Sigmoid colon (tissue), 7 donors: ENCODE measurements around the gene ACTR6. TPM values are rescaled to one million over a fixed set of nuclear protein-coding genes. Genes with fewer than 3 reads are reported as not detected.

Source experiments
- DNase-seq: peaks from one replicate; pipeline ENCODE4 v3.0.0-alpha.2; 2019
- H3K27ac ChIP-seq, 4 donors: fragments of 200-600 bp; sonication (generic); one replicate each; pipeline ENCODE4 v1.5.1; 2016 to 2019; ENCODE audit warnings: mild to moderate bottlenecking in 1 of 4
- H3K27me3 ChIP-seq, 3 donors: fragments of 200-600 bp; sonication (generic); one replicate each; pipeline ENCODE4 v1.5.1; 2019; ENCODE audit warnings: mild to moderate bottlenecking in 1 of 3
- H3K36me3 ChIP-seq, 4 donors: fragments of 200-600 bp; sonication (generic); one replicate each; pipeline ENCODE4 v1.5.1; 2016 to 2019
- H3K4me1 ChIP-seq, 4 donors: fragments of 200-600 bp; sonication (generic); one replicate each; pipeline ENCODE4 v1.5.1; 2017 to 2019
- H3K4me3 ChIP-seq, 4 donors: fragments of 200-600 bp; sonication (generic); one replicate each; pipeline ENCODE4 v1.5.1; 2017 to 2019; ENCODE audit warnings: mild to moderate bottlenecking in 2 of 4, moderate library complexity in 1 of 4
- H3K9me3 ChIP-seq, 4 donors: fragments of 200-600 bp in 3 of 4; sonication (generic) in 3 of 4; one replicate each; pipeline versions ENCODE4 v1.5.1 to v1.6.1; 2013 to 2019
- CTCF ChIP-seq, 4 experiments: fragments of 450-650 bp in 3 of 4; fragments of 200-600 bp in 1 of 4; IDR thresholded peaks; one replicate each; pipeline ENCODE4 v1.5.1; 2016 to 2019; ENCODE audit warnings: antibody characterized with exemption in 4 of 4, mild to moderate bottlenecking in 3 of 4, moderate library complexity in 2 of 4
- EP300 ChIP-seq, 4 donors: sonication (generic); formaldehyde crosslinking; IDR thresholded peaks; one replicate each; pipeline ENCODE4 v1.6.1; 2017; ENCODE audit warnings: antibody characterized with exemption in 4 of 4
- POLR2A ChIP-seq, 2 donors: fragments of 450-650 bp; IDR thresholded peaks; one replicate each; pipeline ENCODE4 v1.6.1; 2016; ENCODE audit warnings: antibody characterized with exemption in 2 of 2, mild to moderate bottlenecking in 2 of 2, moderate library complexity in 2 of 2
- POLR2AphosphoS5 ChIP-seq, 4 donors: sonication (generic); formaldehyde crosslinking; IDR thresholded peaks; one replicate each; pipeline ENCODE4 v1.6.1; 2017; ENCODE audit warnings: antibody characterized with exemption in 4 of 4
- WGBS, 2 donors: extraction: QIAGEN DNeasy Blood & Tissue Kit; methylation state at CpG; one replicate each; pipeline ENCODE4 v1.1.7; 2013; 5-methylcytosine and 5-hydroxymethylcytosine counted together
- intact Hi-C: fragments of 100-400 bp; cut with DNase I; formaldehyde crosslinking; loops from one replicate; pipeline ENCODE4 v1.15.1; 2023
- polyA plus RNA-seq, 3 donors: library from polyadenylated mRNA; stranded (reverse); fragments of 200-250 nt; gene quantifications; one replicate each; pipeline ENCODE4 v1.2.3, GENCODE V29; 2013
- total RNA-seq, 4 donors: library from RNA; depleted of rRNA; stranded (reverse); fragments of >200 nt; gene quantifications; one replicate each; pipeline ENCODE4 v1.1.0, GENCODE V29; 2016
- donor health status: healthy with polysubstance abuse.
- donor health status: Bipolar disorder and iron deficiency.
- donor health status: healthy.

The ACTR6 gene
- total and polyA plus RNA-seq, 7 donors = 9.1 to 37.5 (median 24.2) TPM

DNA sequence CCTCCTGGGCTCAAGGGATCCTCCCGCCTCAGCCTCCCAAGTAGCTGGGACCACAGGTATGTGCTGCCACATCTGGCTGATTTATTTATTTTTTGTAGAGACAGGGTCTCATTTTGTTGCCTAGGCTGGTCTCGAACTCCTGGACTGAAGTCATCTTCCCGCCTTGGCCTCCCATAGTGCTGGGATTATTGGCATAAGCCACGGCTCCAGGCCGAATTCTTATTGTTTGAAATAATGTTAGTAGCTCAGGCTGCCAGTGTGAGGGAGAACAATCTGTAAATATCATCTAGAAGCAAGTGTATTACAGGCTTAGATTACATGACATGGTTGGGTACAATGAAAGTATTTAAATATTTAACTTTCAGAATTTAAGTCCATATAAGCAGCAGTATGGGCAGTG lies 8.2 kb downstream of the ACTR6 start:
- Histone ChIP-seq H3K36me3 (peaks cover 7 to 88% (median 31%) of the 10 kb centered on the region in 4 donors), H3K27me3 (no peaks in the 10 kb centered on the region), H3K27ac (no peak overlapping the region), H3K9me3 (no peaks in the 10 kb centered on the region), H3K4me1 (no peaks in the 10 kb centered on the region), H3K4me3 (no peak overlapping the region)
- DNase-seq = no peak
- no peak for TF ChIP-seq CTCF (IDR thresholded peaks at IDR 0.05)
- intact Hi-C loops = loop anchor here (10.0 kb wide), 1 partner anchor 134 kb away; no protein-coding TSS in a partner anchor
- WGBS, 2 donors = 95% methylated on average over 5 of the region's 5 CpGs

DNA sequence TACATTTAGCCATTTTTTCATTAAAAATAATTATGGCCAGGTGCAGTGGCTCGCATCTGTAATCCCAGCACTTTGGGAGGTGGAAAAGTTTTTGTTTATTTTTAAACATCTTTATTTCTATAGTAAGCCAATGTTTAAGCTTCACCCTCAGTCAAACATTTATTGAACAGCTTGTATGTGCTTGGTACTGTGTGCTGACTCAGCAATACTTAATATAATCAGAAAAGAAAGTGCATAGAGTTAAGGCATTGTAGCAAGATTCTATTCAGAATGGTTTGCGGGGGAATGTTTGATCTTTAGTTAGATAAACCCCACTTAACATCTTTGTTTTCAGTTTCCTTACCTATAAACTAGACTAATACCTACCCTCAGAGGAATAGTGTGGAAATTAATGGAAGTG lies 11.1 kb downstream of the ACTR6 start:
- no peak overlapping the region for H3K27ac ChIP-seq
- DNase-seq = no peak
- H3K27me3 ChIP-seq = no peaks in the 10 kb centered on the region
- intact Hi-C loops = no loop called here
- 97% methylated on average over 2 of the region's 2 CpGs for WGBS, 2 donors
- no peaks in the 10 kb centered on the region for H3K4me1 ChIP-seq
- H3K4me3 ChIP-seq = no peak overlapping the region
- no peaks in the 10 kb centered on the region for H3K9me3 ChIP-seq
- peaks cover 7 to 94% (median 27%) of the 10 kb centered on the region in 4 donors for H3K36me3 ChIP-seq
- no peak for TF ChIP-seq EP300 (IDR thresholded peaks at IDR 0.05)
- no peak for TF ChIP-seq POLR2A (IDR thresholded peaks at IDR 0.05)
- no peak for TF ChIP-seq POLR2AphosphoS5 (IDR thresholded peaks at IDR 0.05)
- TF ChIP-seq CTCF (IDR thresholded peaks at IDR 0.05) = no peak

- H3K27me3 ChIP-seq = no peaks in the 10 kb centered on the region
- no peaks in the 10 kb centered on the region for H3K4me1 ChIP-seq
- H3K9me3 ChIP-seq = no peaks in the 10 kb centered on the region
- DNase-seq = no peak
- TF ChIP-seq POLR2A (IDR thresholded peaks at IDR 0.05) (no peak), POLR2AphosphoS5 (IDR thresholded peaks at IDR 0.05) (no peak), CTCF (IDR thresholded peaks at IDR 0.05) (no peak), EP300 (IDR thresholded peaks at IDR 0.05) (no peak)
- peaks cover 12 to 94% (median 20%) of the 10 kb centered on the region in 4 donors for H3K36me3 ChIP-seq
- H3K27ac ChIP-seq = no peak overlapping the region
- 89 to 96% methylated on average over 5 of the region's 5 CpGs for WGBS, 2 donors
- intact Hi-C loops = no loop called here
- H3K4me3 ChIP-seq = no peak overlapping the region
These were observed 12.6 kb downstream of the ACTR6 start for GRCh38 chr12:100213016-100213891.

GRCh38 chr12:100214518-100214917 lies 13.9 kb downstream of the ACTR6 start:
- no peaks in the 10 kb centered on the region for H3K4me1 ChIP-seq
- no peak overlapping the region for H3K4me3 ChIP-seq
- 96 to 97% methylated on average over 2 of the region's 2 CpGs for WGBS, 2 donors
- H3K9me3 ChIP-seq = no peaks in the 10 kb centered on the region
- no peak overlapping the region for H3K27ac ChIP-seq
- H3K36me3 ChIP-seq = peaks cover 7 to 94% (median 17%) of the 10 kb centered on the region in 4 donors
- DNase-seq = no peak
- TF ChIP-seq CTCF (IDR thresholded peaks at IDR 0.05) (no peak), EP300 (IDR thresholded peaks at IDR 0.05) (no peak), POLR2AphosphoS5 (IDR thresholded peaks at IDR 0.05) (no peak), POLR2A (IDR thresholded peaks at IDR 0.05) (no peak)
- H3K27me3 ChIP-seq = no peaks in the 10 kb centered on the region
- intact Hi-C loops = no loop called here
